ENCODE results near the gene PRPF4.

DNA sequence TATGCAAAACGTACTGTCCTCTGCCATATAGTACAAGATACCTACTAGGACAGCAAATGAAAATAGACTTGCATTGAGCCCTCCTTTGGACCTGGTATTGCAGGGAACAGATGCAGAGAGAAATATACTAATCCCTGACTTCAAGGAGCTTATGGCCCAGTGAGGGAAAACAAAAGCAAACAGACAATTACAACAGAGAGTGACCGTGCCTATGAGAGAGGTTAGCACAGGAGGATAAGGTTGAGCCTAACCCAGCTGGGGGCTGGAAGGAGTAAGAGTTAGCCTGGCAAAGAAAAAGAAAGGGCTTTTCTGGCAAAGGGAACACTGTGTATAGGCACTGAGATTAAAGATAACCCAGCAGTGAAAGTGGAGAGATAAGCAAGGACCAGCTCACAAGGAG, 5.6 kb upstream of the PRPF4 start:
- no peak for TF ChIP-seq ZFP36 (IDR thresholded peaks at IDR 0.05; ENCODE audit: borderline replicate concordance, partially characterized antibody)
- TF ChIP-seq CTCF (IDR thresholded peaks at IDR 0.05): no peak
- TF ChIP-seq CBX8 (IDR thresholded peaks at IDR 0.05): no peak
- no peak for TF ChIP-seq USF2 (IDR thresholded peaks at IDR 0.05)
- no peak for TF ChIP-seq CHD2 (IDR thresholded peaks at IDR 0.05; ENCODE audit: low read length, partially characterized antibody)
- TF ChIP-seq CBX2 (IDR thresholded peaks at IDR 0.05; ENCODE audit: borderline replicate concordance, low read depth): no peak
- no peak for TF ChIP-seq RARB (CRISPR knock-in tag; IDR thresholded peaks at IDR 0.05)
- TF ChIP-seq, protein P1, sequence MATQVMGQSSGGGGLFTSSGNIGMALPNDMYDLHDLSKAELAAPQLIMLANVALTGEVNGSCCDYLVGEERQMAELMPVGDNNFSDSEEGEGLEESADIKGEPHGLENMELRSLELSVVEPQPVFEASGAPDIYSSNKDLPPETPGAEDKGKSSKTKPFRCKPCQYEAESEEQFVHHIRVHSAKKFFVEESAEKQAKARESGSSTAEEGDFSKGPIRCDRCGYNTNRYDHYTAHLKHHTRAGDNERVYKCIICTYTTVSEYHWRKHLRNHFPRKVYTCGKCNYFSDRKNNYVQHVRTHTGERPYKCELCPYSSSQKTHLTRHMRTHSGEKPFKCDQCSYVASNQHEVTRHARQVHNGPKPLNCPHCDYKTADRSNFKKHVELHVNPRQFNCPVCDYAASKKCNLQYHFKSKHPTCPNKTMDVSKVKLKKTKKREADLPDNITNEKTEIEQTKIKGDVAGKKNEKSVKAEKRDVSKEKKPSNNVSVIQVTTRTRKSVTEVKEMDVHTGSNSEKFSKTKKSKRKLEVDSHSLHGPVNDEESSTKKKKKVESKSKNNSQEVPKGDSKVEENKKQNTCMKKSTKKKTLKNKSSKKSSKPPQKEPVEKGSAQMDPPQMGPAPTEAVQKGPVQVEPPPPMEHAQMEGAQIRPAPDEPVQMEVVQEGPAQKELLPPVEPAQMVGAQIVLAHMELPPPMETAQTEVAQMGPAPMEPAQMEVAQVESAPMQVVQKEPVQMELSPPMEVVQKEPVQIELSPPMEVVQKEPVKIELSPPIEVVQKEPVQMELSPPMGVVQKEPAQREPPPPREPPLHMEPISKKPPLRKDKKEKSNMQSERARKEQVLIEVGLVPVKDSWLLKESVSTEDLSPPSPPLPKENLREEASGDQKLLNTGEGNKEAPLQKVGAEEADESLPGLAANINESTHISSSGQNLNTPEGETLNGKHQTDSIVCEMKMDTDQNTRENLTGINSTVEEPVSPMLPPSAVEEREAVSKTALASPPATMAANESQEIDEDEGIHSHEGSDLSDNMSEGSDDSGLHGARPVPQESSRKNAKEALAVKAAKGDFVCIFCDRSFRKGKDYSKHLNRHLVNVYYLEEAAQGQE (IDR thresholded peaks at IDR 0.05): no peak
- no peak for TF ChIP-seq KDM5A (IDR thresholded peaks at IDR 0.05)
- no peak for TF ChIP-seq MAX (IDR thresholded peaks at IDR 0.05)
